Transverse colon (tissue), 4 donors: ENCODE data around the gene ABLIM2. TPM values are rescaled to one million over a fixed set of nuclear protein-coding genes. Genes with fewer than 3 reads are reported as not detected.

Experiments
- DNase-seq: peaks from one replicate; pipeline ENCODE4 v3.0.0-alpha.2; 2019
- H3K27ac ChIP-seq, 4 donors: fragments of 200-600 bp; sonication (generic); 2 replicates each; pipeline ENCODE4 v1.5.1; 2016 to 2018; ENCODE audit warnings: inconsistent platforms in 4 of 4
- H3K27me3 ChIP-seq: fragments of 200-600 bp; sonication (generic); 2 replicates; pipeline ENCODE4 v1.5.1; 2017; ENCODE audit warnings: inconsistent platforms
- H3K36me3 ChIP-seq, 4 donors: fragments of 200-600 bp; sonication (generic); 2 replicates each; pipeline ENCODE4 v1.5.1; 2017 to 2019; ENCODE audit warnings: inconsistent platforms in 4 of 4
- H3K4me1 ChIP-seq, 4 donors: fragments of 200-600 bp; sonication (generic); 2 replicates each; pipeline ENCODE4 v1.5.1; 2017 to 2020; ENCODE audit warnings: inconsistent platforms in 4 of 4
- H3K4me3 ChIP-seq, 4 donors: fragments of 200-600 bp; sonication (generic); 1 replicate in 1 of 4; 2 replicates in 3 of 4; pipeline versions ENCODE4 v1.5.1 to v1.6.1; 2017 to 2019; ENCODE audit warnings: inconsistent platforms in 4 of 4
- H3K9me3 ChIP-seq, 2 donors: fragments of 200-600 bp; sonication (generic); 2 replicates each; pipeline ENCODE4 v1.5.1; 2017 to 2019; ENCODE audit warnings: inconsistent platforms in 2 of 2
- CTCF ChIP-seq, 5 experiments: fragments of 200-600 bp in 3 of 5; fragments of 450-650 bp in 2 of 5; sonication (generic) in 3 of 5; IDR thresholded peaks; 1 replicate in 2 of 5; 2 replicates in 3 of 5; pipeline ENCODE4 v1.5.1; 2016 to 2017; ENCODE audit warnings: antibody characterized with exemption in 5 of 5, inconsistent platforms in 3 of 5, mild to moderate bottlenecking in 2 of 5, moderate library complexity in 1 of 5
- EP300 ChIP-seq: sonication (generic); formaldehyde crosslinking; IDR thresholded peaks from one replicate; pipeline ENCODE4 v1.6.1; 2017; ENCODE audit warnings: antibody characterized with exemption, low read depth
- POLR2A ChIP-seq: fragments of 450-650 bp; IDR thresholded peaks from one replicate; pipeline ENCODE4 v1.6.1; 2016; ENCODE audit warnings: antibody characterized with exemption, mild to moderate bottlenecking, moderate library complexity
- POLR2AphosphoS5 ChIP-seq, 3 donors: sonication (generic); formaldehyde crosslinking; IDR thresholded peaks; one replicate each; pipeline ENCODE4 v1.6.1; 2016; ENCODE audit warnings: antibody characterized with exemption in 3 of 3
- WGBS, 2 donors: methylation state at CpG; one replicate each; pipeline ENCODE4 v1.1.5; 2018; ENCODE audit warnings: low coverage in 1 of 2; 5-methylcytosine and 5-hydroxymethylcytosine counted together
- in situ Hi-C, 4 donors: fragments of 200-750 bp; cut with MboI; loops; one replicate each; pipeline versions ENCODE4 v1.15.0 to v1.15.1; 2017; ENCODE audit warnings: low sequenced_read_pairs in 3 of 4, low pct_ligation_motif_present in 1 of 4, low pct_unique_long_range_greater_than_20kb in 1 of 4
- intact Hi-C: fragments of 100-400 bp; cut with DNase I; formaldehyde crosslinking; loops from one replicate; pipeline ENCODE4 v1.15.1; 2023; ENCODE audit warnings: low total_unique reads
- total RNA-seq, 4 donors: library from RNA; depleted of rRNA; stranded (reverse); fragments of >200 nt; gene quantifications; one replicate each; pipeline ENCODE4 v1.1.0, GENCODE V29; 2016

ABLIM2 gene
- total RNA-seq, 4 donors from 2014 or later, result 3.2 to 58.4 (median 14.2) TPM

GRCh38 chr4:8009097-8009496 lies 149.5 kb downstream of the ABLIM2 start:
- 85 to 94% methylated on average over 4 to 5 of the region's 5 CpGs for WGBS, 2 donors
- H3K4me3 ChIP-seq, result no peak overlapping the region
- no peaks in the 10 kb centered on the region for H3K27me3 ChIP-seq
- no peak for TF ChIP-seq EP300
- TF ChIP-seq CTCF (IDR thresholded peaks at IDR 0.05), result no peak
- TF ChIP-seq POLR2A, result no peak
- TF ChIP-seq POLR2AphosphoS5 (IDR thresholded peaks at IDR 0.05), result no peak
- in situ Hi-C loops (no loop called here), intact Hi-C loops (no loop called here)
- DNase-seq, result no peak
- no peak overlapping the region for H3K27ac ChIP-seq
- H3K36me3 ChIP-seq, result no peaks in the 10 kb centered on the region
- no peaks in the 10 kb centered on the region for H3K9me3 ChIP-seq
- H3K4me1 ChIP-seq, result peaks cover 0 to 13% (median 4%) of the 10 kb centered on the region in 4 donors

- intact Hi-C loops (no loop called here), in situ Hi-C loops (no loop called here)
- WGBS, 2 donors, result 87 to 97% methylated on average over 6 to 12 of the region's 12 CpGs
- no peak overlapping the region for H3K27ac ChIP-seq
- DNase-seq, result no peak
- TF ChIP-seq POLR2AphosphoS5 (IDR thresholded peaks at IDR 0.05) (no peak), CTCF (IDR thresholded peaks at IDR 0.05) (no peak), POLR2A (no peak), EP300 (no peak)
- peaks cover 0 to 13% (median 4%) of the 10 kb centered on the region in 4 donors for H3K4me1 ChIP-seq
- no peak overlapping the region for H3K4me3 ChIP-seq
- H3K9me3 ChIP-seq, result no peaks in the 10 kb centered on the region
- H3K27me3 ChIP-seq, result no peaks in the 10 kb centered on the region
- no peaks in the 10 kb centered on the region for H3K36me3 ChIP-seq
These were observed 150.2 kb downstream of the ABLIM2 start for GRCh38 chr4:8008391-8008790.

GRCh38 chr4:8007581-8007980 lies 151.0 kb downstream of the ABLIM2 start:
- Histone ChIP-seq H3K27me3 (no peaks in the 10 kb centered on the region), H3K27ac (no peak overlapping the region), H3K9me3 (no peaks in the 10 kb centered on the region), H3K4me3 (no peak overlapping the region), H3K4me1 (peaks cover 0 to 13% (median 4%) of the 10 kb centered on the region in 4 donors), H3K36me3 (no peaks in the 10 kb centered on the region)
- in situ Hi-C loops (no loop called here), intact Hi-C loops (no loop called here)
- 85% methylated on average over 11 of the region's 11 CpGs; no CpG with 5 or more reads in 1 of the 2 donors for WGBS, 2 donors
- no peak for TF ChIP-seq POLR2A
- no peak for TF ChIP-seq EP300
- no peak for TF ChIP-seq POLR2AphosphoS5 (IDR thresholded peaks at IDR 0.05)
- no peak for TF ChIP-seq CTCF (IDR thresholded peaks at IDR 0.05)
- DNase-seq, result no peak

GRCh38 chr4:8006471-8006870 lies 152.1 kb downstream of the ABLIM2 start:
- intact Hi-C loops, result no loop called here
- peaks cover 0 to 13% (median 4%) of the 10 kb centered on the region in 4 donors for H3K4me1 ChIP-seq
- no peak overlapping the region for H3K27ac ChIP-seq
- no peaks in the 10 kb centered on the region for H3K9me3 ChIP-seq
- H3K36me3 ChIP-seq, result no peaks in the 10 kb centered on the region
- WGBS, 2 donors, result 78% methylated on average over 11 of the region's 12 CpGs; no CpG with 5 or more reads in 1 of the 2 donors
- no peaks in the 10 kb centered on the region for H3K27me3 ChIP-seq
- no peak overlapping the region for H3K4me3 ChIP-seq
- no peak for TF ChIP-seq POLR2AphosphoS5 (IDR thresholded peaks at IDR 0.05)
- TF ChIP-seq POLR2A, result no peak
- TF ChIP-seq EP300, result no peak
- TF ChIP-seq CTCF (IDR thresholded peaks at IDR 0.05), result no peak
- no peak for DNase-seq
- in situ Hi-C loops, result no loop called here
